Neural crest cell (in vitro differentiated cells): ENCODE data around the gene PIGA. TPM values are rescaled to one million over a fixed set of nuclear protein-coding genes. Genes with fewer than 3 reads are reported as not detected.

Experiments
- DNase-seq: peaks from one replicate; pipeline ENCODE4 v3.0.0; 2021; ENCODE audit warnings: low read depth, mixed read lengths, low spot score
- H3K27ac Mint-ChIP-seq: one replicate; pipeline ENCODE4 v1.8.0; 2021; ENCODE audit warnings: mild to moderate bottlenecking, mixed read lengths; ENCODE audit not compliant: unreplicated experiment
- H3K27me3 Mint-ChIP-seq: 2 replicates; pipeline ENCODE4 v1.8.0; 2021; ENCODE audit warnings: low read depth, mild to moderate bottlenecking, mixed read lengths
- H3K36me3 Mint-ChIP-seq: 2 replicates; pipeline ENCODE4 v1.8.0; 2021; ENCODE audit warnings: low read depth, mild to moderate bottlenecking, mixed read lengths
- H3K4me1 Mint-ChIP-seq: 2 replicates; pipeline ENCODE4 v1.8.0; 2021; ENCODE audit warnings: mixed read lengths
- H3K4me3 Mint-ChIP-seq: one replicate; pipeline ENCODE4 v1.8.0; 2021; ENCODE audit warnings: mild to moderate bottlenecking, mixed read lengths
- H3K9me3 Mint-ChIP-seq: 2 replicates; pipeline ENCODE4 v1.8.0; 2021; ENCODE audit warnings: mixed read lengths
- total RNA-seq: library from RNA; stranded (reverse); gene quantifications from 2 replicates; pipeline ENCODE4 v1.2.1, GENCODE V29; 2021
- TF ChIP-seq, protein P1 (sequence below): fragments of 200-600 bp; sonication (generic); conservative IDR thresholded peaks from 2 replicates; pipeline ENCODE4 v1.5.0; 2021; ENCODE audit warnings: antibody characterized with exemption, mild to moderate bottlenecking

PIGA gene
- total RNA-seq, 1 donor from 2014 or later = 23.6 TPM

DNA sequence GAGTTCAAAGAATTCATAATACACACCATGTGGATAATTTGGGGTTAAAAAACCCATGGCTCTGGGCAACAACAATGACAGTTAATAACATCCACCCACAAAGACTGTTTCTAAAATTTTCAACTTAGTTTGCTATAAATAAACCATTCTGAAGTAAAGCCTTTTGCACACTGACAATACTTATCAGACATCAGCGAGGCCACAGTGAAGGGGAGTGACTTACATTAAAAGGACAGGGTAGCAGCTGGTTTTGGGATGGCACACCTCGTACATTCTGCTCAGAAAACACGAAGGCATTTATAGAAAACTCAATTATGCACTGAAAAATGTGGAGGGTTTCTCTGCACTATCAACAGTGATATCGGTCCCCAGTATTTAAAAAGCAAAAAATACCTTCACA, 15.0 kb downstream of the PIGA start:
- peaks cover 7% of the 10 kb centered on the region for H3K27me3 Mint-ChIP-seq
- peaks cover 5% of the 10 kb centered on the region for H3K36me3 Mint-ChIP-seq
- TF ChIP-seq, protein P1, sequence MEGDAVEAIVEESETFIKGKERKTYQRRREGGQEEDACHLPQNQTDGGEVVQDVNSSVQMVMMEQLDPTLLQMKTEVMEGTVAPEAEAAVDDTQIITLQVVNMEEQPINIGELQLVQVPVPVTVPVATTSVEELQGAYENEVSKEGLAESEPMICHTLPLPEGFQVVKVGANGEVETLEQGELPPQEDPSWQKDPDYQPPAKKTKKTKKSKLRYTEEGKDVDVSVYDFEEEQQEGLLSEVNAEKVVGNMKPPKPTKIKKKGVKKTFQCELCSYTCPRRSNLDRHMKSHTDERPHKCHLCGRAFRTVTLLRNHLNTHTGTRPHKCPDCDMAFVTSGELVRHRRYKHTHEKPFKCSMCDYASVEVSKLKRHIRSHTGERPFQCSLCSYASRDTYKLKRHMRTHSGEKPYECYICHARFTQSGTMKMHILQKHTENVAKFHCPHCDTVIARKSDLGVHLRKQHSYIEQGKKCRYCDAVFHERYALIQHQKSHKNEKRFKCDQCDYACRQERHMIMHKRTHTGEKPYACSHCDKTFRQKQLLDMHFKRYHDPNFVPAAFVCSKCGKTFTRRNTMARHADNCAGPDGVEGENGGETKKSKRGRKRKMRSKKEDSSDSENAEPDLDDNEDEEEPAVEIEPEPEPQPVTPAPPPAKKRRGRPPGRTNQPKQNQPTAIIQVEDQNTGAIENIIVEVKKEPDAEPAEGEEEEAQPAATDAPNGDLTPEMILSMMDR = no peak
- no peak overlapping the region for H3K27ac Mint-ChIP-seq
- H3K4me3 Mint-ChIP-seq = peak overlapping the region; percentile 2
- peaks cover 17% of the 10 kb centered on the region for H3K4me1 Mint-ChIP-seq
- DNase-seq = no peak
- no peaks in the 10 kb centered on the region for H3K9me3 Mint-ChIP-seq

DNA sequence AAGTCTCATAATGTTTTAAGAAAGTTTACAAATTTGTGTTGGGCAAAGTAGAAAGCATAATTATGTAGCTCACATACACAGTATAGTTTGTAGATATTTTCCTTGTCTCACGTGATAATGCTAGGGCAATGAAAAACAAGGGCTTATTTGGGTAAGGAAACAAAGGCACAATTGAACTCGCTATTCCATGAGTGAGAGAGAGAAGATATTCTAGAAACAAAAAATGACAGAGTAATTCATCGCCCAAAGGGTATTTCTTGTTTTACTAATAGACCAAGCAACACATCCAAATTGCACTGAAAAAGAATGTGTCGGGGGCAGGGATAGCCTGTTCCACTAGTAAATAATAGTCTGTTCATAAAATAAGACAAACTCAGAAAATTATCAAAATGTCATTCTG, 16.2 kb downstream of the PIGA start:
- peaks cover 10% of the 10 kb centered on the region for H3K27me3 Mint-ChIP-seq
- H3K27ac Mint-ChIP-seq = peak overlapping the region; percentile 79
- peak overlapping the region; percentile 57 for H3K4me3 Mint-ChIP-seq
- H3K9me3 Mint-ChIP-seq = no peaks in the 10 kb centered on the region
- TF ChIP-seq, protein P1 = no peak
- peaks cover 17% of the 10 kb centered on the region for H3K4me1 Mint-ChIP-seq
- H3K36me3 Mint-ChIP-seq = peaks cover 5% of the 10 kb centered on the region
- no peak for DNase-seq

DNA sequence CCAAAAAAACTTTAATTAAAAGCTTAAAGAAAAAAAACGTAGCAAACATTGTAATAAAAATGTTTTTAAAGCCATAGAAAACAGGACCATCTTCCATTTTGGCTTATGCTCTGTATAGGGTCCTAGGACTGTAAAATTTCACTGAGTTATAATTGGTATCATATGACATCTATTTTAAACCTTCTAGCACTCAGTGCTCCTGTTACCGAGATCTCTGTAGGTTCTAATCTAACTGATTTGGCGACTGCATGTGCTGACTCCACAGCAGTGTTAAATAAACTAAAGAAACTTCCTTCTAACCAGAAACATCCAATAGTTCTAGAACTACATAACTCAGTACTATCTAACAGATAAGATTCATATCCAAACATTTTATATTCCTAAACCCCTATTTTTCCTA, 19.8 kb downstream of the PIGA start, which contains the start of gene ASB11:
Gene ASB11 (minus strand): TSS at position 132 of the 400 bp plus-strand sequence. CDS start 35 bp downstream, at position 97.
- DNase-seq = no peak
- Mint-ChIP-seq H3K36me3 (peaks cover 2% of the 10 kb centered on the region), H3K4me3 (no peak within 1 kb of the TSS), H3K27ac (no peak within 1 kb of the TSS), H3K9me3 (no peaks in the 10 kb centered on the region), H3K27me3 (peaks cover 3% of the 10 kb centered on the region), H3K4me1 (peaks cover 20% of the 10 kb centered on the region)
- TF ChIP-seq, protein P1 = no peak

DNA sequence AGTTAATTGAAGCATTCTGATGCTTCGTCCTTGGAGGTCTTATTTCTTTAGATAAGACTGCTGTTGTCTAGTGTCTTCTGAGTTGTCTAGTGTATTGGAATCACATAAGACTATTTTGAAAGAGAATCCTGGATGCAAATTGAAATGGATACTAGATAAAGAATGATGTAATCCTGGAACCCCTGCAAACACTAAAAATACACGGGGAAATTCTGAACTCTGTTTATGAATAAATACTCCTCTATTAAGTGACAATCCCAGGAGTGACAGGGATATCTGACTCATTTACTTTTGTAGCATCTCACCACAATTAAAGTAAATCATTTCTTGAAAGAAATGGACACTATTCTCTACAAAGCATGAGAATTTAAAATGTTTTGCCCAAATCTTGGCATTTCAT, 20.9 kb downstream of the PIGA start:
- Mint-ChIP-seq H3K4me3 (no peak overlapping the region), H3K27me3 (peaks cover 3% of the 10 kb centered on the region), H3K36me3 (peaks cover 2% of the 10 kb centered on the region), H3K4me1 (peaks cover 12% of the 10 kb centered on the region), H3K27ac (no peak overlapping the region), H3K9me3 (no peaks in the 10 kb centered on the region)
- DNase-seq = no peak
- TF ChIP-seq, protein P1 = no peak

DNA sequence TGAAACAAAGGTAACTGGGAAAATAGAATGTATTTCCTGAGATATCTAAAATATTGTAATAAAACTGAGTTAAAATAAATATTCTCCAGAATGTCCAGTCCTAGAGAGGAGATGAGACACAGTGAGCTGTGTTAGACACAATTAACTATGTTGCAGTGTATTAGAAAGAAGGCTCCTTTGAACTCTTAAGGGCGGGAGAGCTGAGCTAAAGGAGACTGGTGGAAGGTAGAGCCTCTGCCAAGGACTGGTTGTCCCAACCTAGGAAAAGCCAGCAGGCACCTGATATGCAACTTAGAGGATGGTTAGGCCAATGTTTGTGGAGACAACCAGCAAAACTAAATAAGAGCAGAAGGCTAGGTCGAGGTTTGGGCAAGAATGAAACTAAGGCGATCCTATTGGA, 24.2 kb downstream of the PIGA start:
- no peak for DNase-seq
- H3K27ac Mint-ChIP-seq = no peak overlapping the region
- no peaks in the 10 kb centered on the region for H3K36me3 Mint-ChIP-seq
- peaks cover 3% of the 10 kb centered on the region for H3K27me3 Mint-ChIP-seq
- peaks cover 5% of the 10 kb centered on the region for H3K9me3 Mint-ChIP-seq
- TF ChIP-seq, protein P1 = no peak
- H3K4me3 Mint-ChIP-seq = no peak overlapping the region
- peaks cover 5% of the 10 kb centered on the region for H3K4me1 Mint-ChIP-seq
